OCI-LY3 (cell line): ENCODE results near the gene UGT1A4.

Experiments used
- H2AFZ ChIP-seq: fragments of 200-600, 300-600 bp; shearing (Covaris generic); 2 replicates; pipeline ENCODE4 v1.6.0; 2014; ENCODE audit warnings: antibody characterized with exemption, low read depth, low read length
- H3K27ac ChIP-seq: fragments of 200-600, 300-600 bp; sonication (generic); 2 replicates; pipeline ENCODE4 v1.5.1; 2014; ENCODE audit warnings: mild to moderate bottlenecking, low read length, moderate library complexity, mixed read lengths
- H3K27me3 ChIP-seq: fragments of 200-600, 300-600 bp; sonication (generic); 2 replicates; pipeline ENCODE4 v1.6.1; 2014; ENCODE audit warnings: low read depth, low read length, mixed read lengths
- H3K36me3 ChIP-seq: fragments of 200-600, 300-600 bp; sonication (generic); replicated peaks from 2 replicates; pipeline ENCODE3; 2014; ENCODE audit warnings: low read depth, low read length, mixed read lengths
- H3K4me1 ChIP-seq: fragments of 300-600, 200-600 bp; sonication (generic); 2 replicates; pipeline ENCODE4 v1.6.1; 2014; ENCODE audit warnings: low read length, mixed read lengths
- H3K4me2 ChIP-seq: fragments of 200-600, 300-600 bp; sonication (generic); 2 replicates; pipeline ENCODE4 v1.6.1; 2014; ENCODE audit warnings: low read length, mixed read lengths
- H3K4me3 ChIP-seq: fragments of 300-600, 200-600 bp; sonication (generic); 2 replicates; pipeline ENCODE4 v1.5.1; 2014; ENCODE audit warnings: antibody characterized with exemption, mild to moderate bottlenecking, low read length, moderate library complexity
- H3K79me2 ChIP-seq: fragments of 300-600, 200-600 bp; shearing (Covaris generic); 2 replicates; pipeline ENCODE4 v1.6.1; 2014; ENCODE audit warnings: mild to moderate bottlenecking, low read length, mixed read lengths
- H3K9ac ChIP-seq: fragments of 300-600, 200-600 bp; shearing (Covaris generic); 2 replicates; pipeline ENCODE4 v1.6.0; 2014; ENCODE audit warnings: mild to moderate bottlenecking, low read length, moderate library complexity
- H3K9me3 ChIP-seq: fragments of 200-600, 300-600 bp; shearing (Covaris generic); 2 replicates; pipeline ENCODE4 v1.6.1; 2014; ENCODE audit warnings: low read length, mixed read lengths; ENCODE audit not compliant: insufficient read depth
- H4K20me1 ChIP-seq: fragments of 200-600, 300-600 bp; sonication (generic); 2 replicates; pipeline ENCODE4 v1.6.1; 2016; ENCODE audit warnings: low read length, mixed read lengths; ENCODE audit not compliant: insufficient read depth
- CTCF ChIP-seq: fragments of 200-600, 300-600 bp; sonication (generic); IDR thresholded peaks from 2 replicates; pipeline ENCODE4 v1.5.1; 2014; ENCODE audit warnings: antibody characterized with exemption, low read length, low read depth
- EZH2phosphoT487 ChIP-seq: fragments of 200-600 bp; shearing (Covaris generic); IDR thresholded peaks from 2 replicates; pipeline ENCODE4 v1.6.1; 2018; ENCODE audit warnings: antibody characterized with exemption, mixed run types, low read depth

Gene UGT1A4

GRCh38 chr2:233760043-233760442, 41.5 kb downstream of the UGT1A4 start, which contains the start of gene UGT1A1:
TSS of gene UGT1A1 (plus strand) at chr2:233760270. CDS start at chr2:233760288, 18 bp downstream.
- H3K79me2 ChIP-seq, result no peaks in the 10 kb centered on the region
- H3K27ac ChIP-seq, result no peak within 1 kb of the TSS
- no peaks in the 10 kb centered on the region for H4K20me1 ChIP-seq

GRCh38 chr2:233761040-233761769, 42.7 kb downstream of the UGT1A4 start:
- Histone ChIP-seq H3K4me3 (no peak overlapping the region), H3K4me1 (no peaks in the 10 kb centered on the region), H3K36me3 (no peaks in the 10 kb centered on the region), H3K4me2 (no peak overlapping the region), H4K20me1 (no peaks in the 10 kb centered on the region), H3K27me3 (peaks cover 11% of the 10 kb centered on the region; the same call in 1 of the 2 replicates), H3K9me3 (no peaks in the 10 kb centered on the region), H2AFZ (no peak overlapping the region), H3K79me2 (no peaks in the 10 kb centered on the region), H3K27ac (no peak overlapping the region), H3K9ac (no peak overlapping the region)
- TF ChIP-seq EZH2phosphoT487, result no peak
- TF ChIP-seq CTCF, result no peak

More at GRCh38 chr2:233760043-233760442, 41.5 kb downstream of the UGT1A4 start, which contains the start of gene UGT1A1:
- Histone ChIP-seq H3K36me3 (no peaks in the 10 kb centered on the region), H3K4me2 (no peak within 1 kb of the TSS), H3K9me3 (no peaks in the 10 kb centered on the region), H3K4me3 (no peak within 1 kb of the TSS), H3K4me1 (no peaks in the 10 kb centered on the region), H3K9ac (no peak within 1 kb of the TSS), H2AFZ (no peak within 1 kb of the TSS), H3K27me3 (peaks cover 11% of the 10 kb centered on the region; the same call in 1 of the 2 replicates)
- TF ChIP-seq CTCF, result no peak
- TF ChIP-seq EZH2phosphoT487, result no peak

- no peak overlapping the region for H3K27ac ChIP-seq
- no peaks in the 10 kb centered on the region for H3K4me1 ChIP-seq
- no peaks in the 10 kb centered on the region for H3K9me3 ChIP-seq
- peaks cover 11% of the 10 kb centered on the region; the same call in 1 of the 2 replicates for H3K27me3 ChIP-seq
- H3K36me3 ChIP-seq, result no peaks in the 10 kb centered on the region
- no peak for TF ChIP-seq EZH2phosphoT487
- no peak for TF ChIP-seq CTCF
- H3K4me2 ChIP-seq, result no peak overlapping the region
- H3K79me2 ChIP-seq, result no peaks in the 10 kb centered on the region
- H3K9ac ChIP-seq, result no peak overlapping the region
- no peaks in the 10 kb centered on the region for H4K20me1 ChIP-seq
- no peak overlapping the region for H2AFZ ChIP-seq
- no peak overlapping the region for H3K4me3 ChIP-seq
Measured at GRCh38 chr2:233764264-233764663, 45.7 kb downstream of the UGT1A4 start.

- no peak overlapping the region for H3K4me2 ChIP-seq
- H3K27ac ChIP-seq, result no peak overlapping the region
- peaks cover 11% of the 10 kb centered on the region; the same call in 1 of the 2 replicates for H3K27me3 ChIP-seq
- H3K79me2 ChIP-seq, result no peaks in the 10 kb centered on the region
- no peaks in the 10 kb centered on the region for H3K9me3 ChIP-seq
- H4K20me1 ChIP-seq, result no peaks in the 10 kb centered on the region
- no peaks in the 10 kb centered on the region for H3K4me1 ChIP-seq
- no peak overlapping the region for H2AFZ ChIP-seq
- TF ChIP-seq CTCF, result no peak
- TF ChIP-seq EZH2phosphoT487, result no peak
- H3K36me3 ChIP-seq, result no peaks in the 10 kb centered on the region
- no peak overlapping the region for H3K9ac ChIP-seq
- H3K4me3 ChIP-seq, result no peak overlapping the region
Measured at GRCh38 chr2:233764761-233765160, 46.2 kb downstream of the UGT1A4 start.
